H1 (cell line): Measurements from ENCODE around the gene ASAP2. TPM values are rescaled to one million over a fixed set of nuclear protein-coding genes. Genes with fewer than 3 reads are reported as not detected.

ENCODE experiments used
- CTCF ChIA-PET: fragments of 300-600 bp; sonication (Branson Sonifier 250); formaldehyde crosslinking; loops from one replicate; lab custom pipeline; 2021; ENCODE audit not compliant: partially characterized antibody; lab: Charles Lee
- POLR2A ChIA-PET: fragments of 300-600 bp; sonication (Branson Sonifier 250); formaldehyde crosslinking; loops from one replicate; lab custom pipeline; 2021; ENCODE audit warnings: inconsistent platforms; ENCODE audit not compliant: partially characterized antibody; lab: Charles Lee
- DNase-seq, 2 experiments: peaks; one replicate each; pipeline versions ENCODE4 v3.0.0 to v3.0.0-alpha.2; 2010 to 2022; ENCODE audit warnings: low spot score in 2 of 2, low read depth in 1 of 2, mixed read lengths in 1 of 2
- FAIRE-seq: peaks from 2 replicates; lab custom pipeline; 2011; peaks lifted over from hg19 to GRCh38; lab: Jason Lieb, UNC
- H2AFZ ChIP-seq: 2 replicates; pipeline ENCODE4 v1.8.1; 2012; ENCODE audit warnings: low read length, inconsistent platforms
- H2AK5ac ChIP-seq: 2 replicates; pipeline ENCODE4 v1.6.1; 2013; ENCODE audit warnings: low read depth, low read length
- H2BK120ac ChIP-seq: replicated peaks from 2 replicates; pipeline ENCODE3; 2013; ENCODE audit warnings: low read depth, low read length, inconsistent platforms
- H2BK12ac ChIP-seq: 2 replicates; pipeline ENCODE4 v1.6.1; 2013; ENCODE audit warnings: low read depth, low read length
- H2BK15ac ChIP-seq: 2 replicates; pipeline ENCODE4 v1.6.1; 2013; ENCODE audit warnings: low read length
- H2BK20ac ChIP-seq: 2 replicates; pipeline ENCODE4 v1.6.1; 2013; ENCODE audit warnings: low read length
- H2BK5ac ChIP-seq: 2 replicates; pipeline ENCODE4 v1.6.1; 2013; ENCODE audit warnings: low read depth, low read length
- H3K14ac ChIP-seq: 2 replicates; pipeline ENCODE4 v1.6.1; 2013; ENCODE audit warnings: inconsistent platforms; ENCODE audit not compliant: insufficient read length
- H3K18ac ChIP-seq: 2 replicates; pipeline ENCODE4 v1.6.1; 2013; ENCODE audit warnings: low read length; ENCODE audit errors: extremely low read depth
- H3K23ac ChIP-seq: 2 replicates; pipeline ENCODE4 v1.6.1; 2013; ENCODE audit warnings: inconsistent platforms; ENCODE audit not compliant: insufficient read length
- H3K23me2 ChIP-seq: 2 replicates; pipeline ENCODE4 v1.6.1; 2013; ENCODE audit warnings: low read depth, low read length
- H3K27ac ChIP-seq: 2 replicates; pipeline ENCODE4 v1.6.1; 2011; ENCODE audit warnings: low read depth, low read length, inconsistent platforms
- H3K27me3 ChIP-seq, 4 experiments: replicated peaks in 1 of 4; 1 replicate in 1 of 4; 2 replicates in 3 of 4; pipeline versions ENCODE4 v1.6.1 to v1.8.1; 2011 to 2013; ENCODE audit warnings: low read length in 3 of 4, mild to moderate bottlenecking in 3 of 4, inconsistent platforms in 2 of 4, mixed read lengths in 2 of 4, moderate library complexity in 1 of 4; ENCODE audit not compliant: control insufficient read depth in 3 of 4, insufficient read depth in 3 of 4; ENCODE audit errors: extremely low read depth in 1 of 4
- H3K36me3 ChIP-seq, 4 experiments: 2 replicates each; pipeline versions ENCODE4 v1.6.1 to v1.8.1; 2011 to 2013; ENCODE audit warnings: mild to moderate bottlenecking in 4 of 4, low read length in 3 of 4, moderate library complexity in 2 of 4, control low read depth in 1 of 4, inconsistent platforms in 1 of 4; ENCODE audit not compliant: insufficient read depth in 4 of 4, control insufficient read depth in 2 of 4
- H3K4ac ChIP-seq: replicated peaks from 2 replicates; pipeline ENCODE3; 2013; ENCODE audit warnings: low read length, low read depth, mixed read lengths, inconsistent platforms; ENCODE audit not compliant: insufficient read length
- H3K4me1 ChIP-seq, 4 experiments: replicated peaks in 1 of 4; 1 replicate in 1 of 4; 2 replicates in 3 of 4; pipeline versions ENCODE4 v1.6.1 to v1.8.1; 2011 to 2013; ENCODE audit warnings: low read length in 3 of 4, inconsistent platforms in 2 of 4, mixed read lengths in 1 of 4; ENCODE audit not compliant: insufficient read depth in 4 of 4, control insufficient read depth in 3 of 4
- H3K4me2 ChIP-seq, 2 experiments: 2 replicates each; pipeline versions ENCODE4 v1.6.1 to v1.8.1; 2011 to 2013; ENCODE audit warnings: low read depth in 2 of 2, low read length in 2 of 2, control low read depth in 1 of 2, inconsistent platforms in 1 of 2, mild to moderate bottlenecking in 1 of 2; ENCODE audit not compliant: insufficient read depth in 1 of 2
- H3K4me3 ChIP-seq, 4 experiments: fragments of 200-600, 300-600 bp in 1 of 4; sonication (generic), shearing (Covaris generic), sonication (Bioruptor Twin) in 1 of 4; 2 replicates each; pipeline versions ENCODE4 v1.5.1 to v1.8.1; 2011 to 2016; ENCODE audit warnings: low read length in 4 of 4, low read depth in 3 of 4, control low read depth in 2 of 4, inconsistent platforms in 2 of 4, mild to moderate bottlenecking in 2 of 4, mixed read lengths in 1 of 4, moderate library complexity in 1 of 4; ENCODE audit not compliant: insufficient read depth in 2 of 4; ENCODE audit errors: extremely low read depth in 1 of 4
- H3K56ac ChIP-seq: replicated peaks from 2 replicates; pipeline ENCODE3; 2013; ENCODE audit warnings: low read depth, mild to moderate bottlenecking, mixed read lengths, low read length, inconsistent platforms; ENCODE audit not compliant: insufficient read length
- H3K79me1 ChIP-seq: 2 replicates; pipeline ENCODE4 v1.6.1; 2013; ENCODE audit warnings: low read depth, low read length, control low read depth
- H3K79me2 ChIP-seq, 2 experiments: 2 replicates each; pipeline versions ENCODE4 v1.6.1 to v1.8.1; 2012 to 2013; ENCODE audit warnings: low read length in 2 of 2, mild to moderate bottlenecking in 2 of 2, inconsistent platforms in 1 of 2; ENCODE audit not compliant: insufficient read depth in 2 of 2, control insufficient read depth in 1 of 2
- H3K9ac ChIP-seq, 4 experiments: replicated peaks in 1 of 4; 1 replicate in 1 of 4; 2 replicates in 3 of 4; pipeline versions ENCODE4 v1.6.1 to v1.8.1; 2011 to 2013; ENCODE audit warnings: low read depth in 3 of 4, low read length in 3 of 4, control low read depth in 2 of 4, mild to moderate bottlenecking in 2 of 4, moderate library complexity in 2 of 4, inconsistent platforms in 1 of 4; ENCODE audit errors: extremely low read depth in 1 of 4
- H3K9me3 ChIP-seq, 2 experiments: 2 replicates each; pipeline versions ENCODE4 v1.6.1 to v1.8.1; 2012 to 2013; ENCODE audit warnings: mild to moderate bottlenecking in 2 of 2, moderate library complexity in 2 of 2, control low read depth in 1 of 2, inconsistent platforms in 1 of 2, low read depth in 1 of 2, low read length in 1 of 2, mixed read lengths in 1 of 2; ENCODE audit not compliant: insufficient read depth in 2 of 2
- H4K20me1 ChIP-seq, 2 experiments: replicated peaks in 1 of 2; 2 replicates each; pipeline versions ENCODE3 to v1.8.1; 2011 to 2013; ENCODE audit warnings: inconsistent platforms in 2 of 2, low read length in 2 of 2, mild to moderate bottlenecking in 1 of 2; ENCODE audit not compliant: insufficient read depth in 2 of 2, control insufficient read depth in 1 of 2
- H4K5ac ChIP-seq: 2 replicates; pipeline ENCODE4 v1.6.1; 2013; ENCODE audit warnings: low read length, low read depth, mixed read lengths, inconsistent platforms; ENCODE audit not compliant: insufficient read length
- H4K8ac ChIP-seq: 2 replicates; pipeline ENCODE4 v1.8.0; 2013; ENCODE audit warnings: mild to moderate bottlenecking, moderate library complexity, low read length, inconsistent platforms; ENCODE audit not compliant: insufficient read depth; ENCODE audit errors: extremely low read depth
- H4K91ac ChIP-seq: replicated peaks from 2 replicates; pipeline ENCODE3; 2013; ENCODE audit warnings: low read length, mixed read lengths, inconsistent platforms; ENCODE audit not compliant: insufficient read length
- BACH1 ChIP-seq: IDR thresholded peaks from 2 replicates; pipeline ENCODE4 v1.6.1; 2012; ENCODE audit warnings: low read length, improper control_type of control experiment
- CBX5 ChIP-seq: fragments of 300-800, 300-1000 bp; sonication (generic); IDR thresholded peaks from 2 replicates; pipeline ENCODE4 v1.7.1; 2016; ENCODE audit warnings: antibody characterized with exemption, low read length, low read depth
- GABPA ChIP-seq: IDR thresholded peaks from 2 replicates; pipeline ENCODE4 v1.6.1; 2011; ENCODE audit warnings: mild to moderate bottlenecking, low read length, moderate library complexity, borderline replicate concordance; ENCODE audit not compliant: insufficient read depth
- SIRT6 ChIP-seq: IDR thresholded peaks from one replicate; pipeline ENCODE4 v1.7.1; 2012; ENCODE audit warnings: low read length, inconsistent platforms
- SUZ12 ChIP-seq: fragments of 200-600 bp; sonication (generic); IDR thresholded peaks from 2 replicates; pipeline ENCODE4 v1.6.1; 2012; ENCODE audit warnings: mild to moderate bottlenecking, inconsistent platforms, low read length, moderate library complexity, mixed read lengths
- WGBS, 2 experiments: shearing (Covaris generic) in 1 of 2; methylation state at CpG; one replicate each; pipeline versions ENCODE4 v1.1.6 to v1.1.7; 2013 to 2015; ENCODE audit warnings: low lambda C conversion rate in 2 of 2, mixed read lengths in 2 of 2, inconsistent platforms in 1 of 2, low coverage in 1 of 2, missing lambda C conversion rate in 1 of 2; ENCODE audit not compliant: insufficient replicate concordance in 2 of 2, insufficient coverage in 1 of 2, insufficient read length in 1 of 2; ENCODE audit errors: extremely low coverage in 1 of 2, missing lambda C conversion rate in 1 of 2; 5-methylcytosine and 5-hydroxymethylcytosine counted together
- polyA plus RNA-seq, 7 experiments: library from polyadenylated mRNA; depleted of rRNA in 3 of 7; stranded (reverse) in 5 of 7; unstranded in 2 of 7; fragments of >200 nt in 5 of 7; fragments of 200-250 nt in 2 of 7; gene quantifications; 1 replicate in 5 of 7; 2 replicates in 1 of 7; 4 replicates in 1 of 7; pipeline versions ENCODE4 v1.2.1 to v1.2.3, GENCODE V29; 2011 to 2013; ENCODE audit warnings: missing spikeins in 2 of 7, mixed read lengths in 2 of 7
- total RNA-seq: library from RNA; stranded (reverse); fragmentation: NEBNext Ultra II Directional; extraction: Animal tissue kit (Norgen Biotek cat#: 25700); gene quantifications from 2 replicates; pipeline ENCODE4 v1.2.1, GENCODE V29; 2021

The ASAP2 gene
- total and polyA plus RNA-seq, 2 of the 8 experiments (the other 6 are each of a cell fraction or from before 2014, with no cell fraction given), result 10.2 to 18.7 TPM

DNA sequence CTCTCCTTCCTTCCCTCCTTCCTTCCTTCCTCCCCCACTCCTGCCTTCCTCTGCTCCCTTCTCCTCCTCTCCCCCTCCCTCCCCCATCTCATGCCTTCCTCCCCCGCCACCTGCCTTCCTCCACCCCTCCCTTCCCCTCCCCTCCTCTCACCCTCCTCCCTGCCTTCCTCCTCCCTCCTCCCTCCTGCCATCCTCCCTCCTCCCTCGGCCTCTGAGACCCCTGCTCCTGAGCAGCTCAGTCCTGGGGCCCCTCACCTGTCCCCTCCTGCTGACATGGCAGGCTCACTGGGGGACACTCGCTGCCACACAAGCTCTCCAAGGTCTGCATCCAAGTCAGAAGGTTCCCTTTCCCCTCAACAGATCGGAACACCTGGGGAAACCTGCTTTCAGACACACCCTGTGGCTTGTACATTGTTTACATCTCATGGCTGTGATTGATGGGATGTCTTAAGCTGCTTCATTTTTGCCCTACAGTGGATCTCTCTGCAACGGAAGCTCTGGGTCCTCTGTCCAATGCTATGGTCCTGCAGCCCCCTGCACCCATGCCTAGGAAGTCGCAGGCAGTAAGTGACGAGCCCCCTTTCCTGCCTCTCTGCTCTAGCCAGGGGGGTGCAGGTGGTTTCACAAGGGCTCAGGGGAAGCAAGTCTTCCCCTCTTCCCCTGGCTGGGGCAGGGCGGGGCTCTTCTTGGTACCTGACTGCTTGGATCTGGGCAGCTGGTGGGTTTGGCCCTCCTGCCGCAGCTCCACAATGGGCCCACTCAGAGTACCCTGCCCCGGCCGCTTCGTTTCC is 193.9 kb downstream of the ASAP2 start:
- POLR2A ChIA-PET, result no interaction called here
- FAIRE-seq, result no peak

More for the DNA sequence above, 193.9 kb downstream of the ASAP2 start:
- Histone ChIP-seq H4K5ac (no peak overlapping the region), H2AK5ac (no peak overlapping the region), H3K18ac (no peak overlapping the region), H3K4me1 (no peaks in the 10 kb centered on the region; a peak in 2 of 7 replicates), H4K20me1 (peaks cover 0 to 2% of the 10 kb centered on the region in 2 experiments), H2BK12ac (no peak overlapping the region), H4K91ac (no peak overlapping the region), H3K79me2 (no peaks in the 10 kb centered on the region), H3K9me3 (no peaks in the 10 kb centered on the region), H3K56ac (no peak overlapping the region), H3K79me1 (no peaks in the 10 kb centered on the region), H2BK5ac (no peak overlapping the region), H3K4me3 (no peak overlapping the region), H3K9ac (no peak overlapping the region), H2BK15ac (no peak overlapping the region), H4K8ac (no peak overlapping the region), H3K4ac (no peak overlapping the region), H2AFZ (no peak overlapping the region), H2BK20ac (no peak overlapping the region), H3K27ac (no peak overlapping the region), H3K23ac (no peak overlapping the region), H3K36me3 (no peaks in the 10 kb centered on the region; a peak in 4 of 8 replicates), H3K27me3 (no peaks in the 10 kb centered on the region), H3K4me2 (no peak overlapping the region), H2BK120ac (no peak overlapping the region), H3K14ac (no peak overlapping the region), H3K23me2 (no peaks in the 10 kb centered on the region)
- DNase-seq, result no peak
- CTCF ChIA-PET, result interaction anchor here (0.6 to 2.8 kb wide), 10 partner anchors 11 to 289 kb away, joined by 3 to 13 read pairs (median 4); no protein-coding TSS in a partner anchor
- WGBS, 2 experiments, result 83% methylated on average over 10 of the region's 12 CpGs; no CpG with 5 or more reads in 1 of the 2 experiments
- TF ChIP-seq SIRT6 (no peak), SUZ12 (no peak), CBX5 (no peak), BACH1 (no peak), GABPA (no peak)
